GM18505 (cell line): Measurements from ENCODE around the gene GPR183.
A peak's percentile ranks its signal among the peaks of the same experiment; 100 is the strongest.

ENCODE experiments used
- ATAC-seq: cut with Tn5 transposase; IDR thresholded peaks from one replicate; pipeline ENCODE4 v1.9.1; 2021; ENCODE audit not compliant: unreplicated experiment
- POLR2A ChIP-seq: IDR thresholded peaks from 4 replicates; pipeline ENCODE4 v1.6.1; 2011; ENCODE audit warnings: borderline replicate concordance; ENCODE audit not compliant: insufficient read depth, insufficient read length; ENCODE audit errors: extremely low read depth

GPR183 gene

DNA sequence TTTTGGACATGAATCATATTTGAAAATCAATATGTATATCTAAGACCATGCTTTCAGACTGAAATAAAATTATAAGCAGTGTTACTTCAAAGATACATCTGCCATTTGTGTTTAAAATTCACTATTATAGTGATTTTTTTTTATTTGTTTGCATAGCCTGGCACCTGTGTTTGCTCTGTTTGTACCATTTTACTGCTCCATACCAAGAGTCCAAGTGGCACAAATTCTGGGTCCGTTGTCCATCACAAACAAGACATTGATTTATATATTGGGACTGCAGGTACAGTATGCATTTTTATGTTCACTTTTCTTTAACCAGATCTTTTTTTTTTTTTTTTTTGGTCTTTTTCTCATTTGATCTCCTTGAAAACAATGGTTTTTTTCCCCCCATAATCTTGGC is 6.7 kb upstream of the GPR183 start:
- no peak for ATAC-seq
- TF ChIP-seq POLR2A: no peak

DNA sequence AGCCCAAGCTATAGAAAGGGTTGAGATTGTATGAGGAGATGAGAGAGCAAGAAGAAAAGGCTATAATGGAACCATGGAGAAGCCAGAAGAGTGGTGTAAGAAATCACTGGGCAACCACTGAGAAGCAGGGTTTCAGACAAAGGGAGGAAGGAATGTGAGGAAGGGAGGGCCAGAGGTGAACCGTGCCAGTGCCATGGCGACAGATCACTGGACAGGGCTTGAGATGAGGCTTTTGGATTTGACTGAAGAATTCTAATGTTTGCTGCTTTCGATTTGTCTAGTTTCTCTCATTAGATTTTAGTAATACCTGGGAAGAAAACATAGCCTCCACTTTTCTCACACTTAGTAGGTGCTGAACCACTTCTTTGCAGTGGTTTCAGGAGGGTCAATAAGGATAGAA is 6.3 kb upstream of the GPR183 start:
- no peak for ATAC-seq
- no peak for TF ChIP-seq POLR2A

DNA sequence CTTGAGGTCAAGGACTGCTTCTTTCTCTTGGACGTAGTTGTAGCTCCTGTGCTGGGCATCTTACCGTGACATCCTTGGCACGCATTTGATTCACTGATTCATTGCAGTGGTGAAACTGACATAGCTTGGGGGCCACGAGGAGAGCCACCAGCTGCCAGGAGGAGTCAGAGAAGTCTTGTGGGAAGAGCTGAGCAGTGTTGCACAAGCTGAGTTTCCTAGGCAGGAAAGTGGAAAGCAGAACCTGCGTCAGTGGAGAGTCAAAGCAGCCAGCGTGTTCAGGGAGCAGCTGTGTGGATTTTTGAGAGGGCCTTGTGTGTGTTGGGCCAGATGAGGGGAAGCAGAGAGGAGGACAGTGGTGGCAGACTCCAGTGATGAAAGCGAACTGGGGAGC is 5.3 kb upstream of the GPR183 start:
- no peak for TF ChIP-seq POLR2A
- no peak for ATAC-seq

DNA sequence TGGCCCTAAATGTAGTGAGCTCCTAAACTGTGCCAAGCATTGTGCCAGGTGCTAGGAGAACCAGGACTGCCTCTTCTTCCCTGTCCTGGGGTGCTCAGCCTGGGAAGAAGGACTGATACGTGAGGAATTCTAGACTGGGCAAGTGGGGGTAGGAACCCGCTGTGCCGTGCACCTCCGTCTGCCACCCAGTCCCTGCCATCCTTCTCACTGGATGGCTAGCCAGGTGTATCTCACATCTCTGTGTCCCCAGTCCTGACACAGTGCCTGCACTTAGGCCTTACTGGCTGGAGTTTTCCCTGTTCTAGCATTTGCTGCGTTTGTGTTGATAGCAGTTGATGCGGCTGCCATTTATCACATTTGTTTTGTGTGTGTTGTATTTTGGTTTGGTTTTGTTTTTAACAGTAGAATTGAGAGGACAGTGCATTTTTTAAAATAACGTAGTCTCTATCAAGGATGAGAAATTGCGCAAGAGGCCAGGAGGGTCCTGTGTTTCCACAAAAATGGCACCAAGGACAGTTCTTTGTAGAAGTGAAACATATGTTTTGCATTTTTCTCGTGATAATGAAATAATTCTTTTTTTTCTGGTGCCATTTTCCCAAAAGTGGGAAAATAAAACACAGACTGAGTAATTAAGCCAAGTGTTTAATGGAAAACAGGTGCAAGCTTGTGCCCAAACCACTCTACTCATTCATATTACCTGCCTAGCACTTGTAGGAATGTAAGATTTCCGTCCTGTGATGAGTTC is 4.7 kb upstream of the GPR183 start:
- no peak for ATAC-seq
- no peak for TF ChIP-seq POLR2A

DNA sequence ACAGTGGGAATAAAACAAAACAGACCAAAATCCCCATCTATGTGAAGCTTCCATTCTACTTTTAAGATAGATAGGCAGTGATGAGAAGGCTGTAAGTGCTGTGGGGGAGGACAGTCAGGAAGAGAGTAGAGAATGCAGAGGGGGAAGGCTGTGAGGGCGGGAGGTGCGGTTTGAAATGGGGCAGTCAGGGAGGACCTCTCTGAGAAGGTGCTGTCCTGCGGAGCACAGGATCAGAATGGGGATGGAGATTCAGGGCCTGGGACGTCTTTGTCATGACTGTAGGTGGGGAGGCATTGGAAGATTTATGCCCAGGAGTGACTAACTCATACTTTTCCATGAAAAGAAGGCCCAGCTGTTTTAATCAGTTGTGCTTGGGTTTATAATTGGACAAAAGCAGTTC is 3.9 kb upstream of the GPR183 start:
- no peak for TF ChIP-seq POLR2A
- no peak for ATAC-seq

DNA sequence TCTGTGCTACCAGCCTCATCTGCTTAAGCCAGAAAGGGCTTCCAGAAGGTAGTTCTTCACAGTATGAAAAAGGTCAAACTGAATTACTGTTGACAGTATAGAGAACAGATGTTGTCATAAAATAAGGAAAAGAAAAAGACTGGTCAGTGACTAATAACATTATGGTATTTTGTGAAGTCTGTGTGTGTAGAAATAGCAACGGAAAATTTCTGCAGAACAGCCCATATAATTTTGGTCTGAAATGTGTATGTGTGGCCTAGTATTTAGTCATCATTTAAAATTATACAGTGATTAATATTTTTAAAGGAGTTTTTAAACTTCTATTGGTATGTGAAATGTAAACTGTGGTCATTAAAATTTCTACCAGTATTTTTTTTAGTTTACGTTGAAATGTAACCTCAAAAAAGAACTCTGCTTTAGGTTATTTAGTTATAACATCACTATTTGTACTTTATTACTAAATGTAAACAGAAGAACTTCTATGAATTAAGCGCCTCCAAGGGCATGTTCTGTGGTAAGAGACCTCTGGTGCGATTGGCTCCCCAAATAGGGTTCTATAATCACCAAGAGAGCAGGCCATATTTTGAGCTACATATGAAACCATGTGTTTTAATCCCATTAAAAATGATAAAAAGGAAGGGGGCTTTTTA is 3.3 kb upstream of the GPR183 start:
- ATAC-seq: peak; percentile 32
- no peak for TF ChIP-seq POLR2A

DNA sequence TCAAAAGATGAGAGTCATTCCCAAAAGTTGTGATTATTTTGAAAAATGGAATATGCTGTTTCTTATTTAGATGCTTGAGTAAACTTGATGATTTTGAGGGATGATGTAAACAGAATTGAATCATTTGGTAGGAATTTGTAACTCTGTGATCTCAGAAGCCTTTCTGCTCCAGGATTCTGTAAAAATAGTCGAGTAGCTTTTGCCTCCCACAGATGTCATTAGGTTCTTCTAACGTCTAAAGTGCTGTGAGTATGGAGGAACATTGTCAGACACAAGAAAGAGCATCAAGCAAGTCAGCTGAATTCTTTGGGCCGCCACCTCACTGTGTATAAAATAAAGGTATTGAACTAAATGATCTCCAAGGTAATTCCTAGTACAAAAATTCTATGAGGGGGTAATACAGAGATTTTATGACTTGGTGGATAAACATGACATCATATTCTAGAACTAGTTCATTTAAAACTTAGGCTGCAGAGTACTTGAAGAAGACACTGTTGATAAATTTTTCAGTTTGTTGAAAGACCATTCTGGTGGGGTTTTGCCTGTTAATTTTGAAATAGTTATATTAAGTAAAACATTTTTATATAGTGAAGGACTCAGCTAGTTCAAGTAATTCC is 1.4 kb upstream of the GPR183 start:
- no peak for TF ChIP-seq POLR2A
- ATAC-seq: no peak

DNA sequence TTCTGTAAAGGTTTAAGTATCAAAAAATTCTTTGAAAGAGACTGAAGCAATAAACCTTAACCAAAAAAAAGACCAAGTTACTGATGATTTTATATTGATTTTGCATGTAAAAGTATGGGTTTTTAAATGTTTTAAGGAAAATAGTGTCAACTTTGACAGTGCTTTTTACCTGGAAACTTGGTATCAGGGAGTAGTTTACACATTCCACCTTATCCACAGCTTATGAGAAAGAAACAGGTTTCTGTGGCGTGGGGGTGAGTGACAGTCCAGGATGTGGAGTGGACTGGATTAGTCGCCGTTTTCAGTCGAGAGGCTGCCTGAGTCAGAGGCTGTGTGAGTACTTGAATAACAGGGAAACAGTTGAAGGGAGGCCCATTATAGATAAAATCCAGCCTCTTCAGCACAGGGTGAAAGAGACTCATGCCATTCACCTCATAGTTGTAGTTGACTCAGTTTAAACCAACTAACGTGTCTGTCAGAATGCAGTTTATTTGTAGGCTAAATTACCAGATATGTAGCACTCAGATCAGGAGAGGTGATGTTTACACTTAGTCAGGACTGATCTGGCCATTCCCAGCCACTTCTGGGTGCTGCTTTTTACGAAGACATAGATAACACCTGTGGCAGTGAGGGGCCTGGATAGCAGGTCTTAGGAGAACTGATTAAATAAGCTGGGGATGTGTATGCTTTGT is 595 bp upstream of the GPR183 start:
- peak; percentile 32 for ATAC-seq
- TF ChIP-seq POLR2A: no peak

DNA sequence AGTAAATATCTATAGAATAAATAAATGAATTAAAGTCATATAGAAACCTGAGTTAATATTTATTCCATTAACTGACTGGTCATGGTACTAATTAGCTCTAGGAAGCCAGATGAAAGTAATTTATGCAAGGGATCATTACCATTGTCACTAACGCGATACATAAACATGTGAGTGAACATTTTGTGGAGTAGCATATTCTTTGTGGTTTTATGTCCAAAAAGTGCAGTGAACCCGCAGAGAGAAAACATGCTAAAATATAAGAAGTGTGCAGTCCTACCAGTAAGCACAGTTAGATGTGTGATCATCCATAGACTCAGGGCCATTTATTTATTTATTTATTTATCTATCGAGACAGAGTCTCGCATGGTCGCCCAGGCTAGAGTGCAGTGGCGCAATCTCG is 1.6 kb downstream of the GPR183 start:
- ATAC-seq: no peak
- TF ChIP-seq POLR2A: no peak

DNA sequence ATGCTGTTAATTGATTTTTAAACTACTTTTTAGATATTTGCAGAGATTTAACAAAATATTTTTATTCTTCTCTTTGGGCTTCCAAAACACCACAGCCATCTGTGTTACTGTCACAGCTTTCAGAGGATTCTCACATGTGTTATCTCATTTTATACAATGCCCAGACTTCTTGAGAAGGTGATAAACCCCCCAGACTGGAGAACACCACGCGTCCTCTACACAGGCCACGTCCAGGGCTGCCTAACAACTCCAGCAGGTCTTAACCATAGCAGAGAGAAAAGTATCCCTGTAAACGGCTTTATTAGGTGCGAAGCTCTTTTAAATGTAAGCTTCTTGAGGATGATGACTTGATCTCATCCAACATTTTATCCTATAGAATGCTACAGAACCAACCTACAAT is 2.0 kb downstream of the GPR183 start:
- no peak for ATAC-seq

DNA sequence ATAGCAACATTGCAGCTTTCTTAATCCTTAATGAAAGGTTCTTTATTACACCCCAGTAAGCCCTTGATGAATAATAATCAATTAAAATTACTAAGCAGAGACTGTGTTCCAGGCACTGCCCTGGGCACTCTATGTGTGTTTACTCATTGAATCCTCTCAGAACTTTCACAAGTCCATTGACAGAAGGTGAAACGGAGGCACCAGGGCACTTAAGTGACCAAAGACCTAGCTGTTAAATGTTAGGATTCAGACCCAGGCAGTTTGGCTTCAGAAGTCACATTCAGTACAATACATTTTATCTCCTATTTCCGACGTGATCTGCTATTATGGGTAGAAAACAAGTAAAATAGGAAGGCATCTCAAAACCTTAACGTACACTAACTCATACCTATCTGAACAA is 2.7 kb downstream of the GPR183 start:
- no peak for TF ChIP-seq POLR2A
- ATAC-seq: no peak

More for the DNA sequence above, 2.0 kb downstream of the GPR183 start:
- peak; percentile 2 for TF ChIP-seq POLR2A

DNA sequence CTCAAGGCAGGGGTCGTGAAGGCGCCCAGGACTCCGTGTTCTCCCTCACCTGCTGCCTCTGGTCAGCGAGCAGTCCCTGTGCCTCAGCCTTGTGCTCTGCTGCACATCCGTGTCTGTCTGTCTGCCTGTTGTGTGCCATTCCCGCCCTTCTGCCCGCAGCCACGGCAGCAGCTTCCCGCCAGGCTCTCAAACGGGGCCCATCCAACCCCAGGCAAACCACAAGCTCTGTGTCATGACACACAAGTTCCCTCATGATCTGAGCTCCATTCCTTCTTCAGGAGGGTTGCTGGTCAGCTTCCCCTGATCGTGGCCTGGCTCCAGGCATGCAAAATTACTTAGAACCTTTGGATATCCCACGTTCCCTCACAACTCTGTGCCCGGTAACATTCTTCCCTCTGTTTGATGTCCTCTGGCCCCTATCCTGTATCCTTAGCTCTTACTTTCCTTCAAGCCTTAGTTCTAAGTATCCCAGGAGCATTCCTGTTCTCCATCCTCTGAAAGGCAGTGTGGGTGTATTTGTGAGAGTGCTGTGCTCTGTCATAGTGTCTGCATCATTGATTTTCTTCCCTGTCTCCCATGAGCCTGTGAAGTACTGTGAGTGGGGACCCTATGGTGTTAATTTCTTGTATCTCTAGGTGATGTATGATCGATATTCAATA is 3.2 kb downstream of the GPR183 start:
- ATAC-seq: no peak

DNA sequence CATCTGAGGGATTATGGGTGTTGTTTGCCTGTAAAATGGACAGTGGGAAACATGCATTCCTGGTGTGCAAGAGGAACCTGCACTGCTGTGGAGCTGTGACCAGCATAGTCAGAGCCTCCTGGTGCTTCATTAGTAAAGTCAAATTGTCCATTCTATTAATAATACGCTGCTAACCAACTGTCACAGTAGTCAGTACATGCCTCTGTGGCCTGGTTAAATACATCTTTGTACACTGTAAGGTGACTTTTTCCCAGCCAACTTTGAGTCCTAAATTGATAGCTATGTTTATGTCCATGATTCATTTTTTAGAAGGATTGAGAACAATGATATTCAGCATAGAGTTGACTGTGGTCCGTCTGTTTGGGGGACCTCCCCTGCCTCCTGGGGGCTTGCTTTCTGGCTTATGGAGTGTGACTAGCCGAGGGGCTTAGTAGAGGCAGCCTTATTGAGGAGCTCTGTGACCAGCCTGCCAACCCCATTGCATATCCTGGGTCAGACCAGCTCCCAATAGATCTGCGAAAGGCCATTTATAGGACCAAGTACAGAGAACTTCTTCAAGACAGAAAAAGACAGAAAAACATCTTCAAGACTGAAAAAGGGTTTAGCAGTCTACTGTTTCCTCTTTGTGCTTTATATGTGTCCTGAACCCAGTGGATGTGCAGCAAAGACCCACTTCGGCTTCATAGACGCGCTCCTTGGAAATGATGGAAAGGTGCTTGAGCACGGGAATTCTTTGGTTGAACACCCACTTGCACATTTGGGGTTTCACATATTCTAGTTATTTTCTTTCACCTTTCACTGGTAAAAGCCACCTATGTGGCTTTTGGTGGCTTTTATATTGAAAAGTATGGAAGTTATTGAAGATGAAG is 4.3 kb downstream of the GPR183 start:
- peak; percentile 48 for TF ChIP-seq POLR2A
- no peak for ATAC-seq

More for the DNA sequence above, 3.2 kb downstream of the GPR183 start:
- no peak for TF ChIP-seq POLR2A
